HepG2 (cell line): ENCODE results near the gene FRAS1. TPM values are rescaled to one million over a fixed set of nuclear protein-coding genes. Genes with fewer than 3 reads are reported as not detected.
A peak's percentile ranks its signal among the peaks of the same experiment; 100 is the strongest.

Source experiments
- ATAC-seq: fragments of 200-7000 bp; cut with Tn5 transposase; 3 replicates; pipeline ENCODE4 v1.9.1; 2020; ENCODE audit warnings: mild to moderate bottlenecking, moderate library complexity
- BruUV-seq: library from RNA; stranded (reverse); fragments of 400-500 nt; replicated peaks from 2 replicates; lab custom pipeline; 2021; lab: Mats Ljungman, UMichigan
- CTCF ChIA-PET: fragments of 300-600 bp; formaldehyde crosslinking; extraction: SDS; loops from one replicate; lab custom pipeline; 2021; ENCODE audit warnings: low total read pairs, inconsistent platforms, low intra/inter-chr PET ratio; lab: Yijun Ruan, JAX
- POLR2A ChIA-PET: fragments of 350-600 bp; sonication (Branson Sonifier 250); formaldehyde crosslinking; loops from one replicate; lab custom pipeline; 2020; ENCODE audit warnings: antibody characterized with exemption, inconsistent platforms; lab: Yijun Ruan, JAX
- DNase-seq: peaks from one replicate; pipeline ENCODE4 v3.0.0-alpha.2; 2015; ENCODE audit warnings: low spot score
- FAIRE-seq: peaks from 3 replicates; lab custom pipeline; 2011; peaks lifted over from hg19 to GRCh38; lab: Jason Lieb, UNC
- H2AFZ ChIP-seq: one replicate; pipeline ENCODE4 v1.6.1; 2011; ENCODE audit warnings: low read length, inconsistent platforms
- H3K27ac ChIP-seq: fragments of 300-600 bp; 3 replicates; pipeline ENCODE4 v1.8.0; 2011; ENCODE audit warnings: mixed run types, mild to moderate bottlenecking, mixed read lengths, low read length, inconsistent platforms; ENCODE audit not compliant: insufficient read depth; ENCODE audit errors: extremely low read length
- H3K27me3 ChIP-seq, 2 experiments: fragments of 200-600 bp in 1 of 2; 2 replicates in 1 of 2; 3 replicates in 1 of 2; pipeline versions ENCODE4 v1.6.0 to v1.8.0; 2011; ENCODE audit warnings: low read length in 2 of 2, mild to moderate bottlenecking in 2 of 2, moderate library complexity in 2 of 2, inconsistent platforms in 1 of 2; ENCODE audit not compliant: insufficient read depth in 2 of 2, control insufficient read depth in 1 of 2
- H3K36me3 ChIP-seq, 2 experiments: fragments of 200-600 bp in 1 of 2; replicated peaks in 1 of 2; 2 replicates in 1 of 2; 3 replicates in 1 of 2; pipeline versions ENCODE4 v1.5.1 to v1.8.0; 2011; ENCODE audit warnings: low read length in 2 of 2, inconsistent platforms in 1 of 2; ENCODE audit not compliant: insufficient read depth in 2 of 2, control insufficient read depth in 1 of 2
- H3K4me1 ChIP-seq: 2 replicates; pipeline ENCODE4 v1.5.1; 2012; ENCODE audit warnings: low read length, inconsistent platforms; ENCODE audit not compliant: insufficient read depth
- H3K4me2 ChIP-seq: 2 replicates; pipeline ENCODE4 v1.6.0; 2011; ENCODE audit warnings: low read depth, low read length, inconsistent platforms
- H3K4me3 ChIP-seq, 3 experiments: fragments of 200-600 bp in 1 of 3; sonication (generic), shearing (Covaris generic) in 1 of 3; replicated peaks in 1 of 3; 2 replicates each; pipeline ENCODE4 v1.5.1; 2011 to 2016; ENCODE audit warnings: low read length in 3 of 3, inconsistent platforms in 2 of 3, low read depth in 2 of 3, mild to moderate bottlenecking in 2 of 3, control low read depth in 1 of 3, mixed read lengths in 1 of 3; ENCODE audit not compliant: insufficient read depth in 1 of 3
- H3K79me2 ChIP-seq: one replicate; pipeline ENCODE4 v1.6.1; 2011; ENCODE audit warnings: low read length, inconsistent platforms; ENCODE audit not compliant: insufficient read depth
- H3K9ac ChIP-seq: 2 replicates; pipeline ENCODE4 v1.6.0; 2011; ENCODE audit warnings: mild to moderate bottlenecking, low read depth, low read length, inconsistent platforms; ENCODE audit not compliant: insufficient read depth
- H3K9me3 ChIP-seq: 2 replicates; pipeline ENCODE4 v1.5.1; 2012; ENCODE audit warnings: mild to moderate bottlenecking, low read length
- H4K20me1 ChIP-seq: 2 replicates; pipeline ENCODE4 v1.6.0; 2011; ENCODE audit warnings: inconsistent platforms, mild to moderate bottlenecking, low read length, moderate library complexity; ENCODE audit not compliant: insufficient read depth
- CAMTA2 ChIP-seq: sonication (generic); formaldehyde crosslinking; IDR thresholded peaks from 2 replicates; pipeline ENCODE4 v1.4.0; 2020; ENCODE audit warnings: mild to moderate bottlenecking, missing genetic modification reagents, borderline replicate concordance
- HNF1B ChIP-seq: sonication (generic); formaldehyde crosslinking; IDR thresholded peaks from 2 replicates; pipeline ENCODE4 v1.5.1; 2020; ENCODE audit warnings: mild to moderate bottlenecking, moderate library complexity, missing genetic modification reagents
- JUND ChIP-seq: sonication (generic); formaldehyde crosslinking; IDR thresholded peaks from 2 replicates; pipeline ENCODE4 v1.8.0; 2022; ENCODE audit warnings: mild to moderate bottlenecking, missing genetic modification reagents
- MAFK ChIP-seq, 2 experiments: IDR thresholded peaks in 1 of 2; conservative IDR thresholded peaks in 1 of 2; 2 replicates each; pipeline ENCODE4 v1.6.1; 2011; ENCODE audit warnings: improper control_type of control experiment in 2 of 2, low read length in 2 of 2
- MEIS1 ChIP-seq: sonication (generic); formaldehyde crosslinking; IDR thresholded peaks from 2 replicates; pipeline ENCODE4 v1.9.0; 2021; ENCODE audit warnings: mild to moderate bottlenecking, missing genetic modification reagents, moderate library complexity, borderline replicate concordance
- NR3C1 ChIP-seq: sonication (generic); formaldehyde crosslinking; IDR thresholded peaks from 2 replicates; pipeline ENCODE4 v1.4.0; 2020; ENCODE audit warnings: missing genetic modification reagents
- ZFY ChIP-seq: sonication (generic); formaldehyde crosslinking; IDR thresholded peaks from 2 replicates; pipeline ENCODE4 v1.4.0; 2020; ENCODE audit warnings: missing genetic modification reagents
- ZNF160 ChIP-seq: sonication (generic); formaldehyde crosslinking; IDR thresholded peaks from 2 replicates; pipeline ENCODE4 v1.8.0; 2022; ENCODE audit warnings: mild to moderate bottlenecking, inconsistent platforms, missing genetic modification reagents
- WGBS: methylation state at CpG from one replicate; pipeline ENCODE4 v1.1.6; 2017; ENCODE audit warnings: low lambda C conversion rate; 5-methylcytosine and 5-hydroxymethylcytosine counted together
- in situ Hi-C: cut with HindIII; loops from 2 replicates; pipeline ENCODE4 v1.10.0; 2017; ENCODE audit warnings: low pct_unique_long_range_greater_than_20kb; ENCODE audit not compliant: extremely low pct_ligation_motif_present
- intact Hi-C: fragments of 100-400 bp; cut with micrococcal nuclease; formaldehyde crosslinking; loops from one replicate; pipeline ENCODE4 v1.10.0; 2022; ENCODE audit not compliant: unreplicated experiment
- polyA plus RNA-seq, 8 experiments: library from polyadenylated mRNA; depleted of rRNA in 3 of 8; stranded (reverse) in 7 of 8; unstranded in 1 of 8; fragments of >200 nt; fragmentation: Illumina TruSeq in 4 of 8; extraction: Trizol in 4 of 8; gene quantifications; 2 replicates each; pipeline versions ENCODE4 v1.2.1 to v1.2.3, GENCODE V29; 2011 to 2016; ENCODE audit warnings: low read depth in 4 of 8, missing spikeins in 1 of 8, mixed read lengths in 1 of 8; ENCODE audit not compliant: insufficient read depth in 1 of 8
- total RNA-seq, 5 experiments: library from RNA; depleted of rRNA; stranded (reverse); fragments of >200 nt; fragmentation: Illumina TruSeq; extraction: Trizol; gene quantifications; 2 replicates each; pipeline ENCODE4 v1.2.3, GENCODE V29; 2016; ENCODE audit warnings: low read depth in 1 of 5

Gene FRAS1
- total and polyA plus RNA-seq, 2 of the 13 experiments (the other 11 are each of a cell fraction or from before 2014, with no cell fraction given) = 22.5 to 31.6 TPM

DNA sequence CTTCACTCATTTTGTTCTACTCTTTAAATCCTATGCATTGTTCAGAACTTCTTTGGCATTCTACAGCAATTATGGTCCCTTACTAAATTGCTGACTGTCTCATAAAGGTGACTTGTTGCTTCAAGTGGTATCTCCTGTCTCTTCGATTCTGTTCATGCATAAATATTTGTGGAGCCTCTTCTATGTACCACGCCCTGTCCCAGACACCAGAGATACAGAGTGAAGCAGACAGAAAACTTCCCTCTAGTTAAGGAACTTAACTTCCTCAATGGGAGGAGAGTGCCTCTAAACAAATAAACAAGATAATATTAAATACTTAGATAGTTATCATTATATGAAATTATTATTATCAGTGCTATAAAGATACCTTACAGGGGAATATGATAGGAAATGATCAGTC, 235.7 kb downstream of the FRAS1 start:
- DNase-seq (no peak), ATAC-seq (no peak), FAIRE-seq (no peak)
- H3K4me1 ChIP-seq = peaks cover 8% of the 10 kb centered on the region
- 95% methylated on average over 2 of the region's 2 CpGs for WGBS
- no peaks in the 10 kb centered on the region for H3K27me3 ChIP-seq
- H3K4me2 ChIP-seq = no peak overlapping the region
- H3K36me3 ChIP-seq = peaks cover 12 to 35% of the 10 kb centered on the region in 2 experiments; a peak in 4 of 5 replicates
- no peak overlapping the region for H3K27ac ChIP-seq
- H4K20me1 ChIP-seq = no peaks in the 10 kb centered on the region
- no peaks in the 10 kb centered on the region for H3K9me3 ChIP-seq
- in situ Hi-C loops (no loop called here), intact Hi-C loops (loop anchor here (10.0 kb wide), 1 partner anchor 238 kb away; the partner anchor contains the start of gene FRAS1)
- TF ChIP-seq ZNF160 (CRISPR knock-in tag) (no peak), HNF1B (CRISPR knock-in tag) (no peak), MEIS1 (CRISPR knock-in tag) (no peak), CAMTA2 (CRISPR knock-in tag) (no peak), NR3C1 (CRISPR knock-in tag) (no peak), MAFK (conservative IDR thresholded peaks at IDR 0.05 in 1 of 2, IDR thresholded peaks at IDR 0.05 in 1 of 2; ENCODE audit: low read length in 2 of 2) (peak in 1 of 2 experiments; percentile 38; a peak in 2 of 4 replicates), JUND (CRISPR knock-in tag) (no peak), ZFY (no peak)
- no peaks in the 10 kb centered on the region for H3K79me2 ChIP-seq
- BruUV-seq = no TSS peak
- no peak overlapping the region for H3K4me3 ChIP-seq
- no peak overlapping the region for H2AFZ ChIP-seq
- CTCF ChIA-PET = no interaction called here
- no peak overlapping the region for H3K9ac ChIP-seq
- POLR2A ChIA-PET = no interaction called here
